Hypothalamus (tissue), 51 donors: Measurements from ENCODE around the gene GPC6.
"Not testable (repeated sequence)": the region's sequence is repeated elsewhere in the genome, so short reads cannot be mapped to it uniquely, and the experiment has no call there.

ENCODE experiments used
- DNase-seq, 51 donors: peaks; one replicate each; lab custom pipeline; 2025; lab: John Stamatoyannopoulos, UW

Gene GPC6

DNA sequence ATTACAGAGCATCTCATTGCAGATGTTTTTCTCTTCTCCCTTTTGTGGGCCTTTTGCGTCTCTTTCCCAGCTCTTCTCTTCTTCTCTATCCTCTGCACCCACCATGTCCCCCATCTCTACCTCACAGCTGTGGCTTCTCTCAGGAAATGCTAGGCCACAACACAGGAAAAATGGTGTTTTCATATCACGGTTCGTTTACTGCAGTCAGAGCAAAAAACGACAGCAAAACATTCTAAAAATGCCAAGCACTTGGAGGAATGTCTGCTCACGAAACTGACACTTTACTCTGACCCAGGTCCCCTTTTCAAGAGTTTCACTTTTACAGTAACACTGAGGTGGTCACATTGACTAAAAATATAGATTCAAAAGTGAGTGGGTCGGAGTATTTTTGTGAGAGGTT, 1100.7 kb downstream of the GPC6 start:
- no peak for DNase-seq

DNA sequence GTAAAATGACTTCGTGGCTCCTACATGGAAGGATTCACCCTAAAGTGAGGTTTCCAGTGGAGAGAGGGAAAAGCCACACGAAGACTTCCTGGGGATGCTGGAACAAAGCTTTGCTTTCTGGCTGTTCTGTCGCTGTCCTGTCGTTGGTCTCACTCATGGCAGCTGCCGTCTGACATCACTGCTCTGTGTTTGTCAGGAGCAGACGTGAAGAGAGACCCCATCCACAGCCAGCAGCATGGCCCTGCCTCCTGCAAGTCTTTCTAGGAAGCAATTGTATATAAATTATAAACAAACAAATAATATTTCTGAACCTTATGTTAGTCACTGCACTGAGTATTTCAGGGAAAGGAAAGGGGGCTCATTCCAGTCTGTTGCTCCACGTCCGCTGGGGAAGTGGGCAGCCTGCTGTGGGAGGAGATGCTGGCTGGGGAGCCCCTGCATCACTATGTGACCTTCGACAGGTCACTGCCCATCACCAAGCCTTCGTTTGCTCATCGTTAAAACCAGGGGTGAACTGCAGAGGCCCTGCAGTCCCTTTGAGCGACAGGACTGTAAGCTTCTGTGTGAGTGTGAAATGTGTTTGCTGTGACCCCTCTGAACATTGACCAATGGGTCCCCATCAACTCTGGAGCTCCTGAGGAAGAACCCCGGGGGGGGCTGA, 1101.9 kb downstream of the GPC6 start:
- no peak for DNase-seq

DNA sequence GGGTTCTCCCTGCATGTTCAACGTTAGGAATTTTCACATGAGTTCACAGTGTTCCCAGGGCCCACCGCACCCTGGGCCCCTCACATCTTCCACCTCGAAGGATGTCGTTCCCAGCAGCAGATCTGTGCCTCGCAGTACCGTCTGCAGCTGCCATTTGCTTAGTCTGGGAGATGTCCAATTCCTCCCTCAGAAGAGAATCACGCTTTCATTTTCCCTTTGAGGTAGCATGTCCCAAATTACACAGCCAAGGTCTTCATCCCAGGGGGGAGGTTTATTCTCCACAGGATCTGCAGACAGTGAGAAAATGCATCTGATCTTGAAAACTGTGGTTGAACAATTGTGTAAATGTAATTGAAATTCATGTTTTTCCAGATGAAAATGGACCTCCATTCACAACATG, 1102.7 kb downstream of the GPC6 start:
- DNase-seq: no peak

DNA sequence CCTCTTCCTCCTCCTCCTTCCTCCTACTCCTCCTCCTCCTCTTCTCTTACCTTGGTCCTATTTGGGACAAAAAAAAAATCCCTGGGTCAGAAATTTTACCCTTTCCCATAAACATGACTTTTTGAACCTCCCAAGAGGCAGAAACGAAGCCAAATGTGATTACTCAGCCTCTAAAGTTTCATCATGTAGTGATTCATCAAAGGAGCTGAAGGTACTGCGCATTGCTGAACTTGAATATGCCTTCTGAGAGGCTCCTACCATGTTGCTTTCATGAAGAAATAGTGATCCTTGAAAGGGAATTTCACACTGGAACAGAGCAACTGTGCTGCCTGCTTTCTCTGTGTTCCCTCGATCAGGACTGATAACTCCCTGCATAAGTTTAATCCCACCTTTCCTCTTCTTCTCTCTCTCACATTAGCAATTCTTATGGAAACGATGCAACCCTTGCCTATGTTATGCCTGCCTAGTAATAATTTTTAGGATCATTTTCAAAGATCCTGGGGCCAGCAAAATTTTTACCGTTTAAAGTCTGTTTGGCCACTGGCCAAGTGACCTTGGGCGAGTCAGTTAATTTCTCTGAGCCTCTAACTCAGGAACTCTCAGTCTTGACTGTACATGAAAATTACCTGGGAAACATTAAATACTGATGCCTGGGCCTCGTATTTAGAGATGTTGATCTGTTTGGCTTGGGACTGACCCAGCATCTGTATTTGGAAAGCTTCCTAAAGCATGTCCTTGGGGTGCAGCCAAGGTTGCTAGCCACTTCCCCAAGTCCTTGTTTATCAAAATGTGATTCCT, 1103.3 kb downstream of the GPC6 start:
- DNase-seq: no peak

DNA sequence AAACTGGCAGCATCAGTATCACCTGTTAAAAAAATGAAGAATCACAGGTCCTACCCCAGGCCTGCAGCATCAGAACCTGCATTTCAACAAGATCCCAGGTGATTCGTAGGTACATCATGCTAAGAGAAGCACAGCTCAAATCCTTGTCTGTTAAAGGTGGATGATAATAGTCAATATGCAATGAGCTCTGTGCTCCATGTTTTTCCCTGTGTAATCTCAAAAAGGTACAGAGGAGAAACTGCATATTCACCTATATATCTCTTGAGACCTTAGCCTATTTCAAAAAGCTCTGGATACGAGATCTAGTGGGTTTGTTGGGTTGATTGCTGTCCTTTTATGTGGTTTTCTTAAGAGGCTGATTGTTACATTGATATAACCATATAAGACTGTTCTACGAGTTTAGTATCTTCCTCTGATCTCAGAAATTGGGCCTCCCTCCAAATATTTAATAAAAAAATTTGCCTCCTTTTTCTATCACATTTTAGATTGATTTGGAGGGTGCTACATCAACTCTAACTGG, 1104.0 kb downstream of the GPC6 start:
- no peak for DNase-seq

DNA sequence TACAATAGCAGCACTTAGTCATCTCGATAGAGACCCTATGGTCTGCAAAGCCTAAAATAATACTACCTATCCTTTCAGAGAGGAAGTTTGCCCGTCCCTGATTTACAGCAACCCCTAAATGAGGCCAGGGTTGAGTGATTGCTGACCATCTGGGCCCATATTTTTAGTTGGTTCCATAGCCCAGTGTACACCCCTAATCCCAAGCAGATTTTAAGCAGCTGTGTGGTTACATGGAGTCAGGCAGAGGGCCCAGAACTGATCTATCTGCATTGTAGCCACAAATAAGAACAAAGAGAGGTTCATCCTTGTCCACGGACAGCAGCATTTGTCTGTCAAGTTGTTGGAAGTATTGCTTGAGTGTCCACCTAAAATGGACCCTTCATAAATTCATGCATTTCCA, 1104.7 kb downstream of the GPC6 start:
- no peak for DNase-seq

DNA sequence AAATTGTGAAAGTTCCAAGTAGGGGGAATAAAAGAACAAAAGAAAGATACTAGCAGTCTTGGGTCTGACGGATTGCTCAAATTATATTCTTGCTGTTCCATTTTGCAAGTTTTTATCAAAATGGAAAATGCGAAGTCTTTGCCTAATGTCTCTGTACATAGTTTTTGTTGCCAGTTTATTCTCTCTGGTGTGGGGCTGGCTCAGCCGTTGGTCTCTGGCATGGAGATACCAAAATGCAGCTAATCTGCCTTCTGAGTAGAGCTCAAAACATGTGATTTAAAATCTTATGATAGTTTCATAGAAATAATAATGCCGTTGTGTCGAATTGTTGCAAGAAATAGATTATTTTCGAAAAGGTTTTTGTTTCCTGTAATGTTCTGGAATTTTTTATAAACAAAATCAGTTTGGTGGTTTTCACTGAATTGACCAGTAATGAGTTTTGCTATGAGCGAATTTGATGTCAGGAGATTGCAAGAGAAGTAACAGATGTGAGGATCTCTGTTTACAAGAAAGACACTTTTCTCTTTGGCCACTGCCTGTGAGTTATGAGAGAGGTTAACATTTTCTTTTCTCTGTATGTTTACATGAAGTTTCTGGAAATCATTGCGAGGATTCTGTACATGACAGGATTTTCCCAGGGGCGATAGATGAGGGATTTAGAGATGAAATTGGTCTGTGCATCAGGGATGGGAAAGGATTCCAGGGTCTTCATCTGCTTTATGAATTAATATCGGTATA, 1105.9 kb downstream of the GPC6 start:
- no peak for DNase-seq

DNA sequence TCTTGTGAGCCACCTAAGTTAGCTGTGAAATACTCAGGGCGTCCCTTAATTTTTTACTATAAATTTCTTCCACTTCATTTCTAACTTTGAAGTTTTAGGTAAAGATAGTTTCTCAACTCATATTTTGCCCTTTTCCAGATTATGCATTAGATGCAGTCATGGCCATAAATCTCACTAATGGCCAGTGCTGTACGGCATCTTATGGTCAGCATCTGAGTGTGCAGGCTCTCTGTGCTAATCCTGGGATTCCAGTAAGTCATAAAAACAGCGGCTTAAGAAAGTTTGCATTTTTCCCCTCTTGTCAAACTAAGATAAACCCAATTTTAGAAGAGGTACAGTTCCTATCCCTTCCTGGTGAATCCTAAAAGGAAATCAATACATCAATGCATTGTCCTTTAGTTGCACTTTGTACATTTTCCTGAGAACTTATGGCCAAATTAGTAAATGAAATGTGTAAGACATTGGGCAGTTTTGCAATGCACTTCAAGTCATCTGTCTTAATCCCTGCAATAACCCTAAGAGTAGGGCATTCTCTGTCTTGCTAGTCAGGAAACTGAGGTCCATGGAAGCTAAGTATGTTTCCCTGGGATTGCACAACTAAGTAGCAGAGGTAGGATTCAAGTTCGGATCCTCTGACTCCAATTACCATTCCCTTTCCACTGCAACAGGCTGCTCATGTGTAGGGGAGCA, 1106.7 kb downstream of the GPC6 start:
- DNase-seq: no peak

DNA sequence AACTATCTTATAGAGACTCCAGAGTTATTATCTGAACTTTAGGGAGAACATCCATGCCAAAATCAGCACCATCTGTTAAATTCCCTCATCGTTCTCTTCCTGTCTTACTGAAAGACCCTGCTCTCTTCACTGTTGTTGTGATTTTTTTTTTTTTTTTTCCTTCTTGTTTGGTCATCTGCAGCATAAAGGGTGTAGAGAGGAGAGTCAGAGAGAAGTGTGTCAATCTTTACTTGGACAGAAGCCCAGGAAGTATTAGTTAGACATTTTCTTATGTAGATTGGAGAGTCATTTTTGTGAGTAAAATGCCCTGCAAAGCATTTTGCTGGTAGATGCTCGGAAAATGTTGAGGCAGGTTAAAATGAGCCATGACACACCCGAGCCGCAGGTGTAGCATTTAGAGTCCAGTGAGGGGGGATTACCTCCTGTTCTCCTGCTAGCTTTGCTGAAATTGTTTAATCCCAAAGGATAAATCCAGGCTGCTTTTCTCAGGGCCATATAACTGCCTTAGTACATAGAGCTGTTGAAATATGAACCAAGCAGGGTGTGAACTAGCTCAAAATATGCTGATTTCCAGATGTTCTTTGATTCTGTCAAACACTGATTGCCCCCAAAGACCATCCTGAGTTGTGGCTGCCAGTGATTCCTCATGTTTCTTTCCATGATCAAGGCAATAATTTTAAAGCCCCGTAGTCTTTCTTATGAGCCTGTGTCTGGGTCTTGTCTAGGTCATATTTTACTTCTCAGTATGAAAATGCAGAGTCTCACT, 1109.3 kb downstream of the GPC6 start:
- no peak for DNase-seq

DNA sequence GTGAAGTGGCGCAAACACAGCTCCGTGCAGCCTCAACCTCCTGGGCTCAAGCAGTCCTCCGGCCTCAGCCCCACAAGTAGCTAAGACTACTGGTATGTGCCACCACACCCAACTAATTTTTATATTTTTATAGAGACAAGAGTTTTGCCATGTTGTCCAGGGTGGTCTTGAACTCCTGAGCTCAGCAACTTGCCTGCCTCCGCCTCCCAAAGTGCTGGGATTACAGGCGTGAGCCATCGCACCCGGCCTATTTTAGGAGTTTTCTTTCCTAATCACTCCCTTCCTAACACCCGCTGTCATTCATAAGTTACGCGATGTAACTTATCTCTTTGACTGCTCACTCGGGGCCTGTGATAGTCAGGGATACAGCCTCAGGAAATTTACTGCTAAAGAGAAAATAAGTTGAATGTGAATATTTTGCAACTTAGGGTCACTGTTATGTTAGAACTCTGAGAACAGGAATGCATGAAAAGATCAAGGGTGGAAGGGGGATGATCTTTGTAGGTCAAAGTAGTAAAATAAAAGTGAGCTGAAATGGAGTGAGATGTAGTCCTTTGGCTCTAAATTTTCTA, 1112.6 kb downstream of the GPC6 start:
- no peak for DNase-seq

DNA sequence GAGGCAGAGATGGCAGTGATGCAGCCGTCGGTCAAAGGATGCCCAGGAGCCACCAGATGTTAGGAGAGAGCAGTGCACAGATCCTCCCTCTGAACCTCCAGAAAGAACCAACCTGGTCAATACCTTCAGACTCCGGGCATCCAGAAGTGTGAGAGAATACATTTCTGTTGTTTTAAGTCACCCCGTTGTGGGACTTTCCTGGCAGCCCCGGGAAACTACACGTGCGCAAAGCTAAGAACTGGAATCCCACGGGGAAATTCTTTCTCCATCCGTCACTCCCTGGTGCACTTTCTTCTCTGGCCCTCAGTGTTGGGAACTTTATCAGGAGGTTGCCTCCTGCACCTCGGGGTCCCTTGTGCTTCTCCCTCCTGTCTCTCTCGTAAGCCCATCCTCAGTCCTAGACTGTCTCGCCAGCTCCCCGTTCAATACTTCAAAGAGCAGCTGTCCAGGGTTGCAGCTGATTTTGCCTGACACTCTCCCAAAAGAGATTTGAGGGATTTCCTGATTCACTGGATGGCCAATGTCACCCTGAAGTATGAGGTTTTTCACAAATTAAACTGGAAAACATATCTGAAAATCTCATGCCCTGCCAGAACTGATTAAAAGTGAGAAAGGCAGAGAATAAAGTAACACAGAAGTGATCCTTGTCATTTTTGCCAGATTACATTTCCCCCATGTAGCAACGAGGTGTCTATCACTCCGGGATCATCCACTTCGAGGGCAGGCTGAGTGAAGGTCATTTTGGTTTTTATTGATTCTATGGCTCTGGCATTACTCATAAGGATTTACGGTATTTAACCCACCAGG, 1116.0 kb downstream of the GPC6 start:
- no peak for DNase-seq

DNA sequence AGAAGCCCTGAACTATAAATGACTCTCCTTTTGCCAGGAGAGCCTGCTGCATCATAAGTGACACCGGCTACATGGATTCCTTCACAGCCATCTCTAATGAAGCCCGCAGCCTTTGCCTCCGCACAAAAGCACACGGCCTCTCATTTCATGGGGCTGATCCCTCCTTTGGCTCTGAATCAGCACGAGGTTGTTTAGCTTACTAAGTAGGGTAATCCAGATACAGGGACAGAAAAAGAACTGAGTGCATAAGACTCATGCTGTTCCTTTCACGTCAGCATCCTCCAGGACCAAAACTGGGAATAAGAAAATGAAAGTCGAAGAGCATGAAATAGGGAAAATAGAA, 1116.6 kb downstream of the GPC6 start:
- no peak for DNase-seq

DNA sequence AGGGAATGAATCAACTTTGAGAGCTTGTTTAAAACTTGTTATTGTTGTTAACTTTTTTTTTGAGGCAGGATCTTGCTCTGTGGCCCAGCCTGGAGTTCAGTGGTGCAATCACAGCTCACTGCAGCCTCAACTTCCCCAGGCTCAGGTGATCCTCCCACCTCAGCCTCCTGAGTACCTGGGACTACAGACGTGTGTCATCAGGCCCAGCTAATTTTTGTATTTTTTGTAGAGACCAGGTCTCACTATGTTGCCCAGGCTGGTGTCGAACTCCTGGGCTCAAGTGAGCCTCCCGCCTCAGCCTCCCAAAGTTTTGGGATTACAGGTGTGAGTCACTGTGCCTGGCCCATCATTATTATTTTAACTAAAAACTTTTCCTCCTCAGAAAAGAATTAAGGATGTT, 1117.1 kb downstream of the GPC6 start:
- not testable (repeated sequence) for DNase-seq

DNA sequence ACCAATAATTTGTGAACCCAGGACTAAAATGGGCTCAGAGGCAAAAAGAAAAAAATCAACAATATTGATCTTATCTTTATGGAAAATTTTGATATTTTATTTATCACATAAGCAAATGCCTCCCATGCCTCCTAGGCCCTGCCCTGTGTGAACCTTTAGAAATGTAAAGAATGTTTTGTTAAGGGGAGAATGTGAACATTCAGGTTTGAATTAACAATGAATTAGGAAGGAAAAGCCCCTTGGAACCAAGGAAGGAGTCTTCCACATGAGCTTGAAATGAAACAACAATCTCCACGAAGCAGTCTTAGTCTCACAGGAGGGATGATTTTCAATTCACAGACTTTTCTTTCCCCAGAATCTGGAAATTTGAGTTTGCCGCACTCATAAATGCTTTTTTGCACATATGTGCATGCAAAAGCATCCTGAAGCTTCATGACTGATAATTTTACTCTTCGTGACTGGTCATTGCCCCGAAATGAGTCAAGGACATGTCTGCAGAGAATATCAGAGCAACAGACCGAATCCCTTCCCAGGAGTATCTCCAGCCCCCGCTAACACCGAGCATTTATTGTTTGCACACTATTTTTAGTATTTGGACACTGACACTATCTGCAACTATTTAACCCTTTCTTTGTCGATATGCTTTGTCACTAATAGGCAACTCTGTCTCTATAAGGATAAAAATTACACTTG, 1117.7 kb downstream of the GPC6 start:
- no peak for DNase-seq

DNA sequence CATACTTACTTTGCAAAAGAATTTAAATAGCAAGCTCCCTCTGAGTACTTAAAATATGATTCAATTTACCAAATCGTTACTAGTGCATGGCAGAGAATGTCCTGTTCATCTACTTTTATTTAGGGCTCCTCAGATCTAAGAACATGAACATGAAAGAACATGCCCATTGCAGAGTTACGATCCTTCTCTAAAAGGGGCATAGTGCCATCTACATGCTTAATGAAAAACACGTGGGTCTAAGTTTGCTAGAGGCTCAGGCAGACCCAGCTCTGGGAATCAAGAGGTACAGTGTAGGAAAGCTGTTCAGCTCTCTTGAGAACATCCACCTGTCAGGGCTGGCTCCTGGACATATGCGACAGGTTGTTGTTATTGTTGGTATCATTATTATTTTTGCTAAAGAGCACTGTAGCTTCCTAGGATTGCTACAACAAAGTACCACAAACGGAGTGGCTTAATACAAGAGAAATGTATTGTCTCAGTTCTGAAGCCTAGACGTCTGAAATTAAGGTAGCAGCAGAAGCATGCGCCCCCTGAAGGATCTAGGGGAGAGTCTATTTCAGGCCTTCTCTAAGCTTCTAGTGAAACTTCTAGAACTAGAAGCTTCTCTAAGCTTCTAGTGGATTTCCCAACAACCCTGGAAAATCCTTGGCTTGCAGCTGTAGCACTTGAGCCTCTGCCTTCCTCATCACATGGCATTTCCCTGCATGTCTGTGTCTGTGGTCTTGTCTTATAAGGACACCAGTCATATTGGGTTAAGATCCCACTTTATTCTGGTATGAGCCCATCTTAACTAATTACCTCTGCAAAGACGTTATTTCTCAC, 1119.0 kb downstream of the GPC6 start:
- DNase-seq: peak in 1 of 51 donors; percentile 9

DNA sequence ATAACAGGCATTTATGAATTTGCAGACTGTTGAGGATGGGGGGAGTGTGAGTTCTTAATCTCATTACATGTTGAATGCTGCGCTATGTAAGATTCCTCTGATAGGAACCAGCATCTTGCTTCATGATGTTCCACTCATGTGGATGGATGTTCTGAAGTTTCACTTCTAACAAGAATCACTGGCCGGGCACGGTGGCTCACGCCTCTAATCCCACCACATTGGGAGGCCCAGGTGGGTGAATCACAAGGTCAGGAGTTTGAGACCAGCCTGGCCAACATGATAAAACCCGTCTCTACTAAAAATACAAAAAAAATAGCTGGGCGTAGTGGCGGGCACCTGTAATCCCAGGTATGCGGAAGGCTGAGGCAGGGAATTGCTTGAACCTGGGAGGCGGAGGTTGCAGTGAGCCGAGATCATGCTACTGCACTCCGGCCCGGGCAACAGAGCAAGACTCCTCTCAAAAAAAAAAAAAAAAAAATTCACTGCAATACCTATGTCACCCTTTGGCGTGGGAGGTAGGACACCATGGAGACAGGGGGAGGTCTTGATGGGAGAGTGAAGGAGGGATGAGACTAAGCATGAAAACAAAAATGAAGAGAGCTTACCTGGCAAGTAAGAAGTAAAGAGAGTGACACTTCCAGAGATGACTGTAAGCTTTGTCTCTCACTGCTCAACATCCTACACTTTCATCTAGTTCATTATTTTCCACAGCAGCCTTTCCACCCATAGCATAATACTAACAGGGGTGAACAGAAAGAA, 1119.8 kb downstream of the GPC6 start:
- no peak for DNase-seq
